HTR-8/SVneo (cell line): ENCODE data around the gene FZD1.

Experiments
- DNase-seq: peaks from one replicate; pipeline ENCODE4 v3.0.0; 2011; ENCODE audit warnings: low spot score, mixed read lengths; ENCODE audit not compliant: insufficient read length
- FAIRE-seq: peaks from 2 replicates; lab custom pipeline; 2011; peaks lifted over from hg19 to GRCh38; lab: Jason Lieb, UNC

The FZD1 gene

GRCh38 chr7:91263384-91264045 is 718 bp upstream of the FZD1 start:
- no peak for FAIRE-seq

DNA sequence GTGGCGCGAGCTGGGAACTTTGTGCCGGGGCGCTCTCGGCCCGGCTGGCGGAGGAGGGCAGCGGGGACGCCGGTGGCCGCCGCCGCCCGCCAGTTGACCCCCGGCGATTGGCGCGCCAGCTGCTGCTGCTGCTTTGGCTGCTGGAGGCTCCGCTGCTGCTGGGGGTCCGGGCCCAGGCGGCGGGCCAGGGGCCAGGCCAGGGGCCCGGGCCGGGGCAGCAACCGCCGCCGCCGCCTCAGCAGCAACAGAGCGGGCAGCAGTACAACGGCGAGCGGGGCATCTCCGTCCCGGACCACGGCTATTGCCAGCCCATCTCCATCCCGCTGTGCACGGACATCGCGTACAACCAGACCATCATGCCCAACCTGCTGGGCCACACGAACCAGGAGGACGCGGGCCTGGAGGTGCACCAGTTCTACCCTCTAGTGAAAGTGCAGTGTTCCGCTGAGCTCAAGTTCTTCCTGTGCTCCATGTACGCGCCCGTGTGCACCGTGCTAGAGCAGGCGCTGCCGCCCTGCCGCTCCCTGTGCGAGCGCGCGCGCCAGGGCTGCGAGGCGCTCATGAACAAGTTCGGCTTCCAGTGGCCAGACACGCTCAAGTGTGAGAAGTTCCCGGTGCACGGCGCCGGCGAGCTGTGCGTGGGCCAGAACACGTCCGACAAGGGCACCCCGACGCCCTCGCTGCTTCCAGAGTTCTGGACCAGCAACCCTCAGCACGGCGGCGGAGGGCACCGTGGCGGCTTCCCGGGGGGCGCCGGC is 870 bp downstream of the FZD1 start:
- FAIRE-seq (no peak), DNase-seq (no peak)

More at GRCh38 chr7:91263384-91264045, 718 bp upstream of the FZD1 start:
- no peak for DNase-seq

- no peak for DNase-seq
- FAIRE-seq: no peak
These were observed 1.4 kb downstream of the FZD1 start for GRCh38 chr7:91265693-91266066.

DNA sequence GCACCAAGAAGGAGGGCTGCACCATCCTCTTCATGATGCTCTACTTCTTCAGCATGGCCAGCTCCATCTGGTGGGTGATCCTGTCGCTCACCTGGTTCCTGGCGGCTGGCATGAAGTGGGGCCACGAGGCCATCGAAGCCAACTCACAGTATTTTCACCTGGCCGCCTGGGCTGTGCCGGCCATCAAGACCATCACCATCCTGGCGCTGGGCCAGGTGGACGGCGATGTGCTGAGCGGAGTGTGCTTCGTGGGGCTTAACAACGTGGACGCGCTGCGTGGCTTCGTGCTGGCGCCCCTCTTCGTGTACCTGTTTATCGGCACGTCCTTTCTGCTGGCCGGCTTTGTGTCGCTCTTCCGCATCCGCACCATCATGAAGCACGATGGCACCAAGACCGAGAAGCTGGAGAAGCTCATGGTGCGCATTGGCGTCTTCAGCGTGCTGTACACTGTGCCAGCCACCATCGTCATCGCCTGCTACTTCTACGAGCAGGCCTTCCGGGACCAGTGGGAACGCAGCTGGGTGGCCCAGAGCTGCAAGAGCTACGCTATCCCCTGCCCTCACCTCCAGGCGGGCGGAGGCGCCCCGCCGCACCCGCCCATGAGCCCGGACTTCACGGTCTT is 1.9 kb downstream of the FZD1 start:
- DNase-seq (no peak), FAIRE-seq (no peak)

DNA sequence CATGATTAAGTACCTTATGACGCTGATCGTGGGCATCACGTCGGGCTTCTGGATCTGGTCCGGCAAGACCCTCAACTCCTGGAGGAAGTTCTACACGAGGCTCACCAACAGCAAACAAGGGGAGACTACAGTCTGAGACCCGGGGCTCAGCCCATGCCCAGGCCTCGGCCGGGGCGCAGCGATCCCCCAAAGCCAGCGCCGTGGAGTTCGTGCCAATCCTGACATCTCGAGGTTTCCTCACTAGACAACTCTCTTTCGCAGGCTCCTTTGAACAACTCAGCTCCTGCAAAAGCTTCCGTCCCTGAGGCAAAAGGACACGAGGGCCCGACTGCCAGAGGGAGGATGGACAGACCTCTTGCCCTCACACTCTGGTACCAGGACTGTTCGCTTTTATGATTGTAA is 2.5 kb downstream of the FZD1 start:
- FAIRE-seq (no peak), DNase-seq (no peak)

DNA sequence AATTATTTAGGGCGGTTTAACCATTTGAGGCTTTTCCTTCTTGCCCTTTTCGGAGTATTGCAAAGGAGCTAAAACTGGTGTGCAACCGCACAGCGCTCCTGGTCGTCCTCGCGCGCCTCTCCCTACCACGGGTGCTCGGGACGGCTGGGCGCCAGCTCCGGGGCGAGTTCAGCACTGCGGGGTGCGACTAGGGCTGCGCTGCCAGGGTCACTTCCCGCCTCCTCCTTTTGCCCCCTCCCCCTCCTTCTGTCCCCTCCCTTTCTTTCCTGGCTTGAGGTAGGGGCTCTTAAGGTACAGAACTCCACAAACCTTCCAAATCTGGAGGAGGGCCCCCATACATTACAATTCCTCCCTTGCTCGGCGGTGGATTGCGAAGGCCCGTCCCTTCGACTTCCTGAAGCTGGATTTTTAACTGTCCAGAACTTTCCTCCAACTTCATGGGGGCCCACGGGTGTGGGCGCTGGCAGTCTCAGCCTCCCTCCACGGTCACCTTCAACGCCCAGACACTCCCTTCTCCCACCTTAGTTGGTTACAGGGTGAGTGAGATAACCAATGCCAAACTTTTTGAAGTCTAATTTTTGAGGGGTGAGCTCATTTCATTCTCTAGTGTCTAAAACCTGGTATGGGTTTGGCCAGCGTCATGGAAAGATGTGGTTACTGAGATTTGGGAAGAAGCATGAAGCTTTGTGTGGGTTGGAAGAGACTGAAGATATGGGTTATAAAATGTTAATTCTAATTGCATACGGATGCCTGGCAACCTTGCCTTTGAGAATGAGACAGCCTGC is 3.1 kb downstream of the FZD1 start:
- no peak for FAIRE-seq

DNA sequence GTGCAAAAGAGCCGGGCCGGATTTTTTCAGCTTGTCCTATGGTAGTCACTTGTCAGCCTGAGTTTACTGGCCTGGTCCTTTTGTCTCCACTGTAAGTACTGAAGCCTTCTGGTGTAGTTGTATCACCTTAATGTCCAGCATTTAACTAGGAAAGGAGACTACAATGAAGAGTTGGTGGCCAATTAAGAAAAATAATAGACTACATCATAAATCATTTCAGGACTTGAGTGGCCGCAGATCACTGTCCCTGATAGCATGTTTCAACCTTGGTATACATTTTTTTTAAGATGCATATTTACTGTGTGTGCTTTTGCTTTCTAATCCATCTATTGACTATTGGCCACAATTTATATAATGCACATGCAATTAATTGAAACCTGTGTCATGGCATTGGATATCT is 6.1 kb downstream of the FZD1 start:
- FAIRE-seq: no peak
- DNase-seq: no peak

More for the DNA sequence above, 3.1 kb downstream of the FZD1 start:
- DNase-seq: no peak

DNA sequence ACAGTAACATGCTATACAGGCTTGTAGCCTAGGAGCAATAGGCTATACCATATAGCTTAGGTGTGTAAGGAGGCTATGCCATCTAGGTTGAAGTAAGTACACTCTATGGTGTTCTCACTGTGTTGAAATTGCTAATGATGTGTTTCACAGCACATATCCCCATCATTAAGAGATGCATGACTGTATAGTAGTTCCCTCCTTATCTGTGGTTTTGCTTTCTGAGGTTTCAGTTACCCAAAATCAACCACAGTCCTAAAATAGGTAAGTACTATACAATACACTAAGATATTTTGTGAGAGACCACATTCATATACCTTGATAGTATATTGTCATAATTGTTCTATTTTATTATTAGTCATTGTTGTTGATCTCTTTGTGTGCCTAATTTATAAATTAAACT is 12.7 kb downstream of the FZD1 start:
- DNase-seq: no peak
- FAIRE-seq: no peak

DNA sequence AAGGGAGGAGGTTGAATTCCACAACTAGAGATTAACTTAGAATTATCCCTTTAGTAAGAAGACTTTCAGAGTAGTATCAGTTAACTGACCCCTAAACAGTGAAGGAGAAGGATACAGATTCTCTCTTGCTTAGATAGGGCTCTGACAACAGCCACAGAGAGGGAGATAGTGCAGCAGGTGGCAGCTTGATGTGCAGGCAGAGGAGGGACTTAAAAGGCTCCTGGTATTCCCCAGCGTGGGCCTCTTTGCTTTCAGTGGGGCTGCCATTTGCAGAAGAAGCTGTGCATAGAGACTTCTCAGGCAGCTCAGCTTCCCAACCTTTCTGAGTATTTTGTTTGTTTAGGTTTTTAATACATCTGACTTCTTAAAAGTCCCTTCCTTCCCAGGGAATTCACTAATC is 16.0 kb downstream of the FZD1 start:
- no peak for FAIRE-seq

DNA sequence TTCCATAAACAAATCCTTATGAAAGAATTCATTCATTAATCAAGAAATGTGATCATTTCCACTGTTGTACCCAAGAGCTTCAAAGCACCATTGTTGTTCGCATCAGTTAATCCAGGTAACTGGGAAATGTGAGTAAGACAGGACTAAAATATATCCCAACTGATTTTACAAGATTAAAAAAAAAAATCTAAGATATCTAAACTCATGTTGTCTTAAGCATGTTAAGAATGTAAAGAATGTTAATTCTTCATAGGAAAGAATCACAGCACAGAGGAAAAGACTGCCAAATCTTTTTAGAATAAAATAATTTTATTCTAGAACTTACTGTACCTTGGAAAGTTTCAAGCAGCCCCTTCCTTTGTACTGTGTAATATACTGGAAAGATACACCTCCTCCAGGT is 16.4 kb downstream of the FZD1 start:
- no peak for DNase-seq
- no peak for FAIRE-seq

More for the DNA sequence above, 16.0 kb downstream of the FZD1 start:
- DNase-seq: no peak

DNA sequence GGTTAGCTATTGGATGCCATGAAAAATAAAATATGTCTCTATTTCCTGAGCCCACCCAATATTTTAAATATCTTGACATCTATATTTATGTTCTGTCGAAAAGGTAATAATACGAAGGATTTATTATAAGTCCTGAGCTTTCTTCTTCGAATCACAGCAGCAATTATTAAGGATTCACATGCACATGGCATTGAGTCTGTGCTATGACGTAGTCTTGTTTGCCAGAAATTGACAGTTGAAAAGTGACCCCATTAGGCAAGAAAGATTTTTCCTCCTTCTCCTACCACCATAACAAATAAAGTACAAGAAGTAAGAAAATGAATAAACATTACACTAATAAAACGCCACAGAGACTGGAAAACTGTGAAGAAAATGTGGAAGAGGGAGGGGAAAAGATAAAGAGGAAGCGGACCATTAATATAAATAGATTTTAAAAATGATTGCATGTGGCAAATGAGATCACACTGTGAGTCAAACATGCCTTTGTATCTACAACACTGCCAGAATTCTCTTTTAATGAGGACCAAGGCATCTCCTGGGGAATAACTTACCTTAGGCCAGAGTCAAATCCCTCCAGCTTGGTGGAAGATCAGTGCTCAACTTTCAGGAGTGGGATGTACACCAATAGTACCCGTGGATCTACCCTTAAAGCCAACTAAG is 21.6 kb downstream of the FZD1 start:
- DNase-seq: no peak
- FAIRE-seq: no peak

DNA sequence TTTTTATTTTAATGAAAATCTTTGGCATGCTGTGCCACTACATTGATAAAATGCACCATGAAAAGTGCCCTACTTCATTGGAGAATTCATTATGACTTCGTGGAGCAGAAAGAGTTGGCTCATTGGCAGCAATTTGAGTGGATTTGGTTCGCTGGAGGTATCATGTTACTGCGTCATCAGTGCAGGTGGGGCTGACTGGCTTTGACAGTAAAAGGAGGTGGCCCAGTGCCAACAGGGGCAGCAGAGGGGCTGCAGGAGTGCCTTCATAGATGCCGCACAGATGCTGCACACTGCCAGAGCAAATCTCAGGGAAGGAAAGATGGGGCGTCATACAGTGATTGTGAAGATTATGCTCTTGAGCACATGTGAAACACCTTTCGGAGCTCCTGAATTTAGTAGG is 22.2 kb downstream of the FZD1 start:
- FAIRE-seq (no peak), DNase-seq (no peak)

- FAIRE-seq (no peak), DNase-seq (no peak)
These were observed 23.3 kb downstream of the FZD1 start for GRCh38 chr7:91287371-91288084.

GRCh38 chr7:91288208-91288824 is 24.1 kb downstream of the FZD1 start:
- FAIRE-seq: no peak

GRCh38 chr7:91289633-91290254 is 25.5 kb downstream of the FZD1 start:
- FAIRE-seq (no peak), DNase-seq (no peak)

More at GRCh38 chr7:91288208-91288824, 24.1 kb downstream of the FZD1 start:
- no peak for DNase-seq

GRCh38 chr7:91291302-91291701 is 27.1 kb downstream of the FZD1 start:
- no peak for FAIRE-seq
- no peak for DNase-seq

- FAIRE-seq (no peak), DNase-seq (no peak)
These were observed 27.7 kb downstream of the FZD1 start for GRCh38 chr7:91291902-91292301.

GRCh38 chr7:91292506-91292905 is 28.3 kb downstream of the FZD1 start:
- DNase-seq (no peak), FAIRE-seq (no peak)

DNA sequence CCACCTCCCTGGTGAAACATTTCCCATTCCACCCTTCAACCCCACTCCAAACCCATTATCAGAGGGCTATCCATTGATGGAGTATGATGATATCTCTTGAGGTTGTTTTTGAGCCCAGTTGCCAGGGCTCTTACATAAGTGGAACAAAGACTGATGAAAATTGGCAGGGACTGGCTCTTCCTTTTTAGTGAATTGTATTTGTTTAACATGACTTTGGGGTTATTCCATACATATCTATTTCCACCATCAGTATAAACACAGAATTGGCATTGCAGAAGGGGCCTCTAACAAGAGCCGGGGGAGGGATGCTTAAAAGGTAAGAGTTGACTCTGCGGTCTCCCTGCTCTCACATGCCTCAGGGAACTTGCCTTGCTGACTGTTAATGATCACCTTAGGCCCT is 28.9 kb downstream of the FZD1 start:
- FAIRE-seq: no peak

More for the DNA sequence above, 28.9 kb downstream of the FZD1 start:
- no peak for DNase-seq
